Measurements from ENCODE around the gene PATE3.

The PATE3 gene, protein sequence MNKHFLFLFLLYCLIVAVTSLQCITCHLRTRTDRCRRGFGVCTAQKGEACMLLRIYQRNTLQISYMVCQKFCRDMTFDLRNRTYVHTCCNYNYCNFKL

GRCh38 chr11:125787827-125788226 lies at the start of gene PATE3:
PATE3 (plus strand) TSS chr11:125788127; CDS start chr11:125788152, 25 bp downstream.
- DNase-seq, result no peak

DNA sequence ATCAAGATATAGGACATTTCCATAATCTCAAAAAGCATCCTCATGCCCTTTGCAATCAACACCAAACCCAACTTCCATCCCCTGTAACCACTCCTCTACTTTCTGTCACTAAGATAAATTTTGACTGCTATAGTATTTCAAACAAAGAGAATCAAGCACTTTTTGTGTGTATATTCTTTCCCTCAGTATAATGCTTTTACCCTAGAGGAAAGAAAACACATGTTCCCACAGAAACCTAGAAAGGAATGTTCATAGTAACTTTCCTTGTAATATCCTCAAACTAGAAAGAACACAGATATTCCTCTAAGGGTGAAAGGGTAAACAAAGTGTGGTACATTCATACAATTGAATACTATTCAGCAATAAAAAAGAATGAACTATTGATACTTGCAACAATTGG lies 47.3 kb upstream of the PATE3 start:
- no peak for DNase-seq

DNA sequence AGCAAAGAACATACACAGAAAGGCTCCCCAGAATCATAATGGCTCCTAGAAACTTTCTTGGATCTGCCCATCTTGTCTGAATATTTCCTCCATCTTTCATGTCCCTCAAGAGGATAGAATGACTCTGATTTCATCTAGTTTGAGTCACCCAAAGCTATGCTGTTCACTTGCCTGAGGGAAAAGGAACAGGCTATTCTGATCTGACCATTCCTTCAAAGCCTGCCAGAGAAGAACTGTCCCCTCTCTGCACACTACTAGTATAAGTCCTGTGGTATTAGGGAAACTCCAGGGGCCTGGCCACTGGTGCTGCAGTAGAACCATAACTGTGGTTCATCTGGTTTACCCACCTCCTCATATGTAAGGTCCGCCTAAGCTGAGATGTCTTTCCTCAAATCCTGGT lies 44.2 kb upstream of the PATE3 start:
- no peak for DNase-seq

DNA sequence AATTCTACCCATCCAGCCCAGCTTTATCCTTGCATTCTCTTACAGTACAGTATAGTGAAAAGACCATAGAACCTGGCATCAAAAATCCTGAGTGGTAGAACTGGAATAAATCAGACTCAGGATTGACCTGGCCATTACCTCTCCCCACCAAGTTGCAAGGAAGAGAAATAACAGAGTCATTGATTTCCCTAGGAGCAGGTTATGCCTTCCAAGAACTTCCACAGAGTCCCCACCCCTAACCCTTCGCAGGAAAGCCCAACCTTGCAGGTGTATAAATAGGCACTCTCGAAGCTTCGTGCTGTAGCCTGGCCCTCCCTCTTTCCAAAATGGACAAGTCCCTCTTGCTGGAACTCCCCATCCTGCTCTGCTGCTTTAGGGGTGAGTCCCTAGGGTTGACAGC lies 41.9 kb upstream of the PATE3 start, which contains the start of gene PATE1:
PATE1 (plus strand) TSS at position 301 of the 400 bp plus-strand sequence; CDS start at position 327, 26 bp downstream.
- no peak for DNase-seq

- DNase-seq, result no peak
Observed at GRCh38 chr11:125750629-125751028, 37.3 kb upstream of the PATE3 start.

- DNase-seq, result no peak
Observed at GRCh38 chr11:125756050-125756449, 31.9 kb upstream of the PATE3 start.

DNA sequence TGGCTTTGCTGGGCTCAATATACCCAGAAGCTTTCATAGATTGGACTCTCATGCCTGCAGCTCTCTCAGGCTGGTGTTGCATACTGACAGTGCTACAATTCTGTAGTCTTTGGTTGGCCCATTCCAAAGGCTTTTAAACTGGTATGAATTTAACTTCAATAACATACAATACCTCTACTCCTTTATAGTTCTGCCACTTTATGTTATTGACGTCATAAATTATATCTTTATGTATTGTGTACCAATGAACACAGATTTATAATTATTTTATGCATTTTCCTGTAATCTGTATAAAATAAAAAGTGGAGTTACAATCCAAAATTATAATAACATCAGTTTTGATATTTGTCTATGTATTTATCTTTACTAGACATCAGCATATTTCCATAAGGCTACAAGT lies 25.5 kb upstream of the PATE3 start:
- no peak for DNase-seq

DNA sequence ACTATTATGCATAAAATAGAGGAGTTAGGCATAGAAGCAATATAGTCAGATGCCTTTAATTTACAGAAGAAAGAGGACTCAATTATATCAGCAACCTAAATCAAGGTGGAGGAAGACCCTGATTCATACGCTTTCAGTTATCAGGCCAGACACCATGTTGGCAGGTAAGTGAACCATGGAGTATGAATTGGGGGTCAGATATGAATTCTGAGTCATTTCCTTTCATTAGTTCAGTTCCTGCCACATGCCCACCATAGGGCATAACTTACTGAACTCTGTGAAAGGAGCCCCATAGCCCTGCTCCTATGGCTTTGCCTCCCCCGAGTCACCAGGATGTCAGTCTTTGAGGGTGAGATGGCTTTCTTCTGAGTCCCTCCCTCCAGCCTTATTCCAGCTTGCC lies 24.4 kb upstream of the PATE3 start:
- no peak for DNase-seq

DNA sequence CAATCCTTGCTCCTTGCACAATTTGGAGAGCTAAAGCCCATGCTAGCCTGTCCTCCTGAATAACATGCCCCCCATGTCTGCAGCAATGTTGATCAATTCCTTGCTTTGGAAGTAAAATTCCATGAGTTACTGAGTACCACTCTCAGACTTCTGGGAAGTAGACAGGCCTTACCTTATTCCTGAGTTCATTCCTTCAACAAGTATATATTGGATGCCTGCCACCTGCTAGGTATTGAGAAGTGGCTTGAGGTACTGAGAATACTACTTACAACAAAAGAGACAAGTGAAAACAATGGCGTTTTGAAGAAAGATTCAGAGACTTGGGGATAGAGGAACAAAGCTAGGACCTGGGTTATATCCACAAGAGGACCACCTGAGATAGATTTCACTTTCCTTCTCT lies 21.7 kb upstream of the PATE3 start:
- no peak for DNase-seq

DNA sequence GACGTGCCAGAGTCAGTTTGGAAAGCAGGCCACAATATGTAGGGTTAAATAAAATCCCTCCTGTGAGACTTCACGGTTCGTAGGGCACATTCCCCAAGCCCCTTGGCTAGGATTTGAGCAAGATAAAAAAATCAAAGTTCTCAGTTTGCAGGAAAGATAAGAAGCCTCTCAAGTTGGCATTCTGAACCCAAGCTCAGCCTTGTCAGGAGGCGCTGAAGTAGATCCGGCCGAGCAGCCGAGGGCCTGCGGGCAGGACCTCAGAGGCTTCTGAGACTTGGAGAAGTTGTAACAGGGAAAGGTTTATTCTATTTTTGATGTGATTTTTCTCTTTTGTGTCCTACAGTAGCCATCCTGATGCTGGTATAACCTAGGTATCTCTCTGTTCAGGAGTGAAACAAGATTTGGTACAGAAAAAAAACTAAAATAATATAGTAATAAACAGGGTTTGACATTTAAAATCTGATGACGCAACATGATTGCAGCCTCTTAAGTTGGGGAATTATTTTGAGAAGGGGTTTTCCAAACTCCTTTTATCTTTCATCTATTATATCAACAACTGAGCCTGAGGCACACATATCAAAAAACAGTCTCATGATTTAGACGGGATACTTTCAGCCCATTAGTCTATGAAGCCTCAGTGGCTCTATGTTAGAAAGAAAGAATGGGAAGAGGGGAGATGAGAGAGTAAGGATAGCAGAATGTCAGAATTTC lies 19.4 kb upstream of the PATE3 start:
- no peak for DNase-seq

DNA sequence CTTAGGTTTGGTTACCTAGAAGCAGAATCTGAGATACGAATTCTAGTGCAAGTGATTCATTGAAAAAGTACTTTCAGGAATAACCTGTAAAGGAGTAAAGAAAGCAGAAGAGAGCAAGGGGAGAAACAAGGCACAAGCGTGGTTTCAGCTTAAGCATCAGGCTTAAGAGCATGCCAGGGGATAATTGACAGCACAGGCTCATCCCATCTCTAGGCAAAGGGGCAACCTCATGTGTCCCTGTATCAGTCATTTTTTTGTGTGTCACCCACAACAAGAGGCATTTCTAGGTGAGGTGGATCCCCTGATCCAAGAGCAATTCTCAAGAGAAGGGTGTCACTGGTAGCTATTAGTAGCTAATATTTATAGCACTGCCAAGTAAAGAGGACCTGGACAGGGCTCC lies 17.3 kb upstream of the PATE3 start:
- no peak for DNase-seq

DNA sequence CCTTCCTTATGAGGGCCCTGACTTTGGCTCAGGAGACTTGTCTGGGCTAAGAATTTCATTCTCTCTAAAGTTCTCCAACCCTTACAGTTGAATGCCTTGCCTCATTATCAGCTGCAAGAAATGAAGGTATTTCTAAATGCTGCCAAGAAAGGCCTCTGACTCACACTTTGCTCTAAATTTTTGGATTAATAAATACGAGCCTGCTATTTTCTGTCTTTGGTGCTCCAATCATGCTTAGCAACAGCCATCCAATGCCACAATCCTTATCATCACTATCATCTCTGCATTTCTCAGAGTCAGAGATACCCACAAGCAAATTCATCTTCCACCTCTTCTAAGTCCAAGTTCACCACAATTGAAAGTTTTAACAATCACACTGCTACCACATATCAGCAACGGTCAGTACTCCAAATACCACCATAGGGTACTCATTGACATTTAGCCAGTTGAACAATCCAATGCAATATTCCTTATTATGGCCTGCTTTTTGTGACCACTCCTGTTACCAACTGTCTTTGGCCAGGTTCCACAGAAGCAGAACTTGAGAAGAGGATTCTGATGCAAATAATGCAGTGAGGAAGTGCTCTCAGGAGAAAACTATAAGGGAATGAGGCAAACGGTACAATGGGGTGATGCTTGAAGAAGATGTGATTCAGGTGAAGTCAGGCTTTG lies 15.0 kb upstream of the PATE3 start:
- no peak for DNase-seq

DNA sequence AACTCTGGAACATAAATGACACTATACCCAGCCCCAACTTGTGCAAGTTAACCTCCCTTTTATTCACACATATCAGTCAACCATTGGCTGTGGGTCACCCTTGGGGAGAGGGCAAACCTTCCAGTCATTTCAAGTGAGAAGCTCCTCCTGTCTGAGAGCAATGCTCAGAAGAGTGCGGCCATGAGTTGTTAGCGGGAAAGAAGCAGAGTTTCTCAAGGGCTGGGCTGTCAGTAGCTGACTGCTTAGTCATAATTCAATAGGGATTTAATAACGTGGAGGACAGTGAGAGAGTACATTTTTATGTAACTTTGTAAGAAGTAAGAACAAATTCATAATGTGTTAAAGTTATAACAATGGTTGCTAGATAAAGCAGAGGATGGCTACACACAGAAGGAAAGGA lies 14.4 kb upstream of the PATE3 start:
- DNase-seq, result no peak

- DNase-seq, result no peak
Observed at GRCh38 chr11:125777309-125777708, 10.6 kb upstream of the PATE3 start.

- DNase-seq, result no peak
Observed at GRCh38 chr11:125778728-125779127, 9.2 kb upstream of the PATE3 start, which contains the start of gene PATE2. PATE2 (minus strand) TSS chr11:125778828; CDS start chr11:125778773, 55 bp downstream.

- DNase-seq, result no peak
Observed at GRCh38 chr11:125784678-125785077, 3.2 kb upstream of the PATE3 start.

GRCh38 chr11:125790825-125791224 lies 2.9 kb downstream of the PATE3 start:
- DNase-seq, result no peak

DNA sequence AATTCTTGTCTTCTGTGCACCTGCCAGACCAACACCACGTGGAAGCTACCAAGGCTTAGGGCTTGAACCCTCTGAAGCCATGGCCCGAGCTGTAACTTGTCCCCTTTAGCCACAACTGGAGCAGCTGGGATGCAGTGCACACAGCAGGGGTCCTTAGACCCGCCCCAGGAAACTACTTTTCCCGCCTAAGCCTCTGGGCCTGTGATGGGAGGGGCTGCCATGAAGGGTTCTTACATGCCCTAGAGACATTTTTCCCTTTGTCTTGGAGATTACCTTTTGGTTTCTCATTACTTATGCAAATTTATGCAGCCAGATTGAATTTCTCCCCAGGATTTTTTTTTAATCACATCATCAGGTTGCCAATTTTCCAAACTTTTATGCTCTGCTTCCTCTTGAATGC lies 9.7 kb downstream of the PATE3 start:
- DNase-seq, result no peak

- DNase-seq, result no peak
Observed at GRCh38 chr11:125799808-125800207, 11.9 kb downstream of the PATE3 start.

DNA sequence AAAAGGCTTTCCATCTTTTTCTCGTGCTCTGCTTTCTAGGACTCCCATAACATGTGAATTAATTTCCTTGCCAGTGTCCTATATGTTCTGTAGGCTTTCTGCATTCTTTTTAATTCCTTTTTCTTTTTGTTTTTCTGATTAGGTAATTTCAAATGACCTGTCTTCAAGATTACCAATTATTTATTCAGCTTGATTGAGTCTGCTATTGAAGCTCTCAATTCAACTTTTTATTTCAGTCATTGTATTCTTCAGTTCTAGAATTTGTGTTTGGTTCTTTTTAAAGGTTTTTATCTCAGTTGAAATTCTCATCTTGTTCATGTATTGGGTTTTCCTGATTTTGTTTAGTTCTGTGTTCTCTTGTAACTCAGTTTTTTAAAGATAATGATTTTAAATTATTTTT lies 14.5 kb downstream of the PATE3 start:
- no peak for DNase-seq

GRCh38 chr11:125807909-125808308 lies 20.0 kb downstream of the PATE3 start:
- DNase-seq, result no peak

- no peak for DNase-seq
Observed at GRCh38 chr11:125833016-125833415, 45.1 kb downstream of the PATE3 start, which contains the start of gene PATE4. PATE4 (plus strand) TSS chr11:125833316; CDS start chr11:125833360, 44 bp downstream.

DNA sequence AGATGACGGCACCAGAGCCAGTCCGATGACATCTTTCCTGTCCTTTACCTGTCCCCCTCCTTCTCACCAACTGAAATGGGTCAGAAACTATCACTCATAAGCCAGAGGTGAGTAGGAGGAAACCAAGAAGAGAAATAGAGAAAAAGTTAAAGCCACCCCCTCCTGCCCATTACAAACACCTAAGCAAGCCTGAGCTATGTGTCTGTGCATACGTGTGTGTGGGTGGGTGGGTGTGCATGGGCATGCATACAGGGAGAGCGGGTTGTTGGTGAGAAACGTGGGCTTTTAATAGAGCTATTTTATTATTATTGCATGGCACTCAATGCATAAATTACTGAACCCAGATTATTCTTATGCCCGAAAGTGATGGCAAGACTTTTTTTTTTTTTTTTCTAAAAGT lies 47.8 kb downstream of the PATE3 start:
- DNase-seq, result no peak

Measured in anterior cingulate cortex (tissue), 58 donors.